ENCODE measurements around the gene KHDRBS1.

DNA sequence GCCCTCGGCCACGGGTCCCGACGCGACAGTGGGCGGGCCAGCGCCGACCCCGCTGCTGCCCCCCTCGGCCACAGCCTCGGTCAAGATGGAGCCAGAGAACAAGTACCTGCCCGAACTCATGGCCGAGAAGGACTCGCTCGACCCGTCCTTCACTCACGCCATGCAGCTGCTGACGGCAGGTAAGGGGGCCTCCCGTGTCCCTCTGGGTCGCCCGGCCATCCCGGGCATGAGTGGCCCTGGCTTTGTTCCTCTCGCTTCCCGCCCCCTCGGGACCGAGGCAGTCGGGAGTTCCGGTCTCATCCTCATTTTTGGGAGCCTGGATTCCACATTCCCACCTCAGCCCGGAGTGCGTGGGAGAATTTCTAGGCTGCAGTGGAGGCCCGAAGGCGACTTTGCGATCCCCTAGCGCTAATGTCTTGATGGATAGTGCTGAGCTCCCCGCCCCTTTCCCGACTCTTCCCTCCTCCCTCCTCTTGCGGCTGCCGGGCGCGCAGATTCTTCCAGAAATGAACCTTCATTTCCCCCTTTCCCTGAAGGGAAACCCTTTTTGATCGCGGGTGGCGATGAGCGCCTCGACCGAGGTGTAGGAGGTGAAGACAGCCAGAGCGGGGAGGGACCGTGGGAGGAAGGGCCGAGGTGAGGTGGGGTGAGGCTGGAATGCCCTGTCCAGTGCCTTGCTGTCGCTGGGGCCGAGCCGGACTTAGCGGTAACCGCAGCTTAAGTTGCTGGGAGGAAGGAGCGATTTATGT, 705 bp downstream of the KHDRBS1 start:
- TF ChIP-seq, protein P1, sequence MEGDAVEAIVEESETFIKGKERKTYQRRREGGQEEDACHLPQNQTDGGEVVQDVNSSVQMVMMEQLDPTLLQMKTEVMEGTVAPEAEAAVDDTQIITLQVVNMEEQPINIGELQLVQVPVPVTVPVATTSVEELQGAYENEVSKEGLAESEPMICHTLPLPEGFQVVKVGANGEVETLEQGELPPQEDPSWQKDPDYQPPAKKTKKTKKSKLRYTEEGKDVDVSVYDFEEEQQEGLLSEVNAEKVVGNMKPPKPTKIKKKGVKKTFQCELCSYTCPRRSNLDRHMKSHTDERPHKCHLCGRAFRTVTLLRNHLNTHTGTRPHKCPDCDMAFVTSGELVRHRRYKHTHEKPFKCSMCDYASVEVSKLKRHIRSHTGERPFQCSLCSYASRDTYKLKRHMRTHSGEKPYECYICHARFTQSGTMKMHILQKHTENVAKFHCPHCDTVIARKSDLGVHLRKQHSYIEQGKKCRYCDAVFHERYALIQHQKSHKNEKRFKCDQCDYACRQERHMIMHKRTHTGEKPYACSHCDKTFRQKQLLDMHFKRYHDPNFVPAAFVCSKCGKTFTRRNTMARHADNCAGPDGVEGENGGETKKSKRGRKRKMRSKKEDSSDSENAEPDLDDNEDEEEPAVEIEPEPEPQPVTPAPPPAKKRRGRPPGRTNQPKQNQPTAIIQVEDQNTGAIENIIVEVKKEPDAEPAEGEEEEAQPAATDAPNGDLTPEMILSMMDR (IDR thresholded peaks at IDR 0.05): no peak
- no peak for TF ChIP-seq EP300 (IDR thresholded peaks at IDR 0.05)
